ENCODE data around the gene MFAP2. TPM values are rescaled to one million over a fixed set of nuclear protein-coding genes. Genes with fewer than 3 reads are reported as not detected.

The MFAP2 gene
- total RNA-seq, 1 experiment from 2014 or later: 12.9 TPM

DNA sequence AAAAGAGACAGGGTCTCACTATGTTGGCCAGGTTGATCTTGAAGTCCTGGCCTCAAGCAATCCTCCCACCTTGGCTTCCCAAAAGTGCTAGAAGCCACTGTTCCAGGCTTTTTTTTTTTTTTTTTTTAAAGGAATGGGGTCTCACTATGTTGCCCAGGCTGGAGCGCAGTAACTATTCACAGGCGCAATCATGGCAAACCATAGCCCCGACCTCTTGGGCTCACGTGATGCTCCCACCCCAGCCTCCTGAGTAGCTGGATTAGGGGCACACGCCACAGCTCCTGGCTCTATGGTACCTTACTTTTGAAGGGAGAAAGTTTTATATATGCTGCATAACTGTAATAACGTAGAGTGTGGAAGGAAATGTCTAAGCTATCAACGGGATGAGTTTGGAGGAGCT, 37.0 kb upstream of the MFAP2 start:
- no TSS peak for BruUV-seq (replicated peaks)
- CTCF ChIA-PET: interaction anchor here (0.6 kb wide), 1 partner anchor 61 kb away, joined by 3 read pairs; no protein-coding TSS in a partner anchor
- Histone ChIP-seq H3K27ac (ENCODE audit: low read length) (no peak overlapping the region), H3K27me3 (ENCODE audit: control insufficient read depth, insufficient read depth, low read length) (no peaks in the 10 kb centered on the region), H3K9me3 (ENCODE audit: control insufficient read depth, insufficient read depth, low read depth, low read length) (no peaks in the 10 kb centered on the region), H3K36me3 (ENCODE audit: control insufficient read depth, insufficient read depth, low read length) (peaks cover 14% of the 10 kb centered on the region), H3K4me3 (ENCODE audit: low read depth in 2 of 2, low read length in 2 of 2) (no peak overlapping the region), H3K4me1 (ENCODE audit: control insufficient read depth, insufficient read depth, low read length) (peaks cover 18% of the 10 kb centered on the region)
- POLR2A ChIA-PET: interaction anchor here (0.7 kb wide), 1 partner anchor 56 kb away, joined by 7 read pairs; no protein-coding TSS in a partner anchor
- intact Hi-C loops (cut with micrococcal nuclease; ENCODE audit: unreplicated experiment) (no loop called here), in situ Hi-C loops (cut with HindIII; ENCODE audit: low pct_unique_long_range_greater_than_20kb, low sequenced_read_pairs) (no loop called here)
- DNase-seq (ENCODE audit: low read depth, low spot score) (no peak), ATAC-seq (no peak)
- no peak for TF ChIP-seq TCF7L2 (IDR thresholded peaks at IDR 0.05; ENCODE audit: low read depth, low read length)
- no peak for TF ChIP-seq SIN3A (IDR thresholded peaks at IDR 0.05; ENCODE audit: borderline replicate concordance, insufficient read depth, low read depth, low read length)
- TF ChIP-seq, protein P1, sequence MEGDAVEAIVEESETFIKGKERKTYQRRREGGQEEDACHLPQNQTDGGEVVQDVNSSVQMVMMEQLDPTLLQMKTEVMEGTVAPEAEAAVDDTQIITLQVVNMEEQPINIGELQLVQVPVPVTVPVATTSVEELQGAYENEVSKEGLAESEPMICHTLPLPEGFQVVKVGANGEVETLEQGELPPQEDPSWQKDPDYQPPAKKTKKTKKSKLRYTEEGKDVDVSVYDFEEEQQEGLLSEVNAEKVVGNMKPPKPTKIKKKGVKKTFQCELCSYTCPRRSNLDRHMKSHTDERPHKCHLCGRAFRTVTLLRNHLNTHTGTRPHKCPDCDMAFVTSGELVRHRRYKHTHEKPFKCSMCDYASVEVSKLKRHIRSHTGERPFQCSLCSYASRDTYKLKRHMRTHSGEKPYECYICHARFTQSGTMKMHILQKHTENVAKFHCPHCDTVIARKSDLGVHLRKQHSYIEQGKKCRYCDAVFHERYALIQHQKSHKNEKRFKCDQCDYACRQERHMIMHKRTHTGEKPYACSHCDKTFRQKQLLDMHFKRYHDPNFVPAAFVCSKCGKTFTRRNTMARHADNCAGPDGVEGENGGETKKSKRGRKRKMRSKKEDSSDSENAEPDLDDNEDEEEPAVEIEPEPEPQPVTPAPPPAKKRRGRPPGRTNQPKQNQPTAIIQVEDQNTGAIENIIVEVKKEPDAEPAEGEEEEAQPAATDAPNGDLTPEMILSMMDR (IDR thresholded peaks at IDR 0.05): no peak
- TF ChIP-seq POLR2AphosphoS5 (IDR thresholded peaks at IDR 0.05; ENCODE audit: low read depth, low read length): no peak
- TF ChIP-seq, protein P2, sequence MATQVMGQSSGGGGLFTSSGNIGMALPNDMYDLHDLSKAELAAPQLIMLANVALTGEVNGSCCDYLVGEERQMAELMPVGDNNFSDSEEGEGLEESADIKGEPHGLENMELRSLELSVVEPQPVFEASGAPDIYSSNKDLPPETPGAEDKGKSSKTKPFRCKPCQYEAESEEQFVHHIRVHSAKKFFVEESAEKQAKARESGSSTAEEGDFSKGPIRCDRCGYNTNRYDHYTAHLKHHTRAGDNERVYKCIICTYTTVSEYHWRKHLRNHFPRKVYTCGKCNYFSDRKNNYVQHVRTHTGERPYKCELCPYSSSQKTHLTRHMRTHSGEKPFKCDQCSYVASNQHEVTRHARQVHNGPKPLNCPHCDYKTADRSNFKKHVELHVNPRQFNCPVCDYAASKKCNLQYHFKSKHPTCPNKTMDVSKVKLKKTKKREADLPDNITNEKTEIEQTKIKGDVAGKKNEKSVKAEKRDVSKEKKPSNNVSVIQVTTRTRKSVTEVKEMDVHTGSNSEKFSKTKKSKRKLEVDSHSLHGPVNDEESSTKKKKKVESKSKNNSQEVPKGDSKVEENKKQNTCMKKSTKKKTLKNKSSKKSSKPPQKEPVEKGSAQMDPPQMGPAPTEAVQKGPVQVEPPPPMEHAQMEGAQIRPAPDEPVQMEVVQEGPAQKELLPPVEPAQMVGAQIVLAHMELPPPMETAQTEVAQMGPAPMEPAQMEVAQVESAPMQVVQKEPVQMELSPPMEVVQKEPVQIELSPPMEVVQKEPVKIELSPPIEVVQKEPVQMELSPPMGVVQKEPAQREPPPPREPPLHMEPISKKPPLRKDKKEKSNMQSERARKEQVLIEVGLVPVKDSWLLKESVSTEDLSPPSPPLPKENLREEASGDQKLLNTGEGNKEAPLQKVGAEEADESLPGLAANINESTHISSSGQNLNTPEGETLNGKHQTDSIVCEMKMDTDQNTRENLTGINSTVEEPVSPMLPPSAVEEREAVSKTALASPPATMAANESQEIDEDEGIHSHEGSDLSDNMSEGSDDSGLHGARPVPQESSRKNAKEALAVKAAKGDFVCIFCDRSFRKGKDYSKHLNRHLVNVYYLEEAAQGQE (IDR thresholded peaks at IDR 0.05; ENCODE audit: insufficient read depth in 1 of 2, low read depth in 2 of 2, low read length in 1 of 2): no peak

DNA sequence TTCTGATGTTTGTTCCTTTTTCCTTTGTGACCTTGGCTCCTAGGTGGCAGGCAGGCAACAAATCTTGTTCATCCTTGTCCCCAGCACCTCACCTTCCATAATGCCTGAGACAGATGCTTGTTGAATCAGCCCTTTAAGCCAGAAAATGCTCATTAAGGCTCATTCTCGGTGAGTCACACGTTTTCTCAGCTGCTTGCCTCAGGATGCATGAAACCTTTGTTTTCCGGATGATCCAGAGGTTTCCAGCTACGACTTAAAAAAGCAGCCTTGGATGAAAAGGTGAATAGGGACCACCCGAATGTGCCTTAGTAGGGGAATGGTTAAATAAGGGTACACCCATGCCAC, 35.9 kb upstream of the MFAP2 start:
- peaks cover 8% of the 10 kb centered on the region for H3K36me3 ChIP-seq (ENCODE audit: control insufficient read depth, insufficient read depth, low read length)
- in situ Hi-C loops (cut with HindIII; ENCODE audit: low pct_unique_long_range_greater_than_20kb, low sequenced_read_pairs) (no loop called here), intact Hi-C loops (cut with micrococcal nuclease; ENCODE audit: unreplicated experiment) (no loop called here)
- BruUV-seq (replicated peaks): no TSS peak
- no peak for ATAC-seq
- POLR2A ChIA-PET: no interaction called here
- H3K4me1 ChIP-seq (ENCODE audit: control insufficient read depth, insufficient read depth, low read length): peaks cover 20% of the 10 kb centered on the region
- H3K9me3 ChIP-seq (ENCODE audit: control insufficient read depth, insufficient read depth, low read depth, low read length): no peaks in the 10 kb centered on the region
- CTCF ChIA-PET: no interaction called here
- no peak overlapping the region for H3K4me3 ChIP-seq (ENCODE audit: low read depth in 2 of 2, low read length in 2 of 2)
- DNase-seq (ENCODE audit: low read depth, low spot score): no peak
- TF ChIP-seq, protein P2 (IDR thresholded peaks at IDR 0.05; ENCODE audit: insufficient read depth in 1 of 2, low read depth in 2 of 2, low read length in 1 of 2): no peak
- no peak for TF ChIP-seq SIN3A (IDR thresholded peaks at IDR 0.05; ENCODE audit: borderline replicate concordance, insufficient read depth, low read depth, low read length)
- TF ChIP-seq, protein P1 (IDR thresholded peaks at IDR 0.05): no peak
- no peak for TF ChIP-seq TCF7L2 (IDR thresholded peaks at IDR 0.05; ENCODE audit: low read depth, low read length)
- TF ChIP-seq POLR2AphosphoS5 (IDR thresholded peaks at IDR 0.05; ENCODE audit: low read depth, low read length): no peak
- no peaks in the 10 kb centered on the region for H3K27me3 ChIP-seq (ENCODE audit: control insufficient read depth, insufficient read depth, low read length)
- peak overlapping the region; percentile 18; the same call in 1 of the 2 replicates for H3K27ac ChIP-seq (ENCODE audit: low read length)
